Right forelimb (tissue), 1 donor: ENCODE results near the gene PTPRD.

Experiments
- DNase-seq: peaks from one replicate; pipeline ENCODE4 v3.0.0-alpha.2; 2018

The PTPRD gene

DNA sequence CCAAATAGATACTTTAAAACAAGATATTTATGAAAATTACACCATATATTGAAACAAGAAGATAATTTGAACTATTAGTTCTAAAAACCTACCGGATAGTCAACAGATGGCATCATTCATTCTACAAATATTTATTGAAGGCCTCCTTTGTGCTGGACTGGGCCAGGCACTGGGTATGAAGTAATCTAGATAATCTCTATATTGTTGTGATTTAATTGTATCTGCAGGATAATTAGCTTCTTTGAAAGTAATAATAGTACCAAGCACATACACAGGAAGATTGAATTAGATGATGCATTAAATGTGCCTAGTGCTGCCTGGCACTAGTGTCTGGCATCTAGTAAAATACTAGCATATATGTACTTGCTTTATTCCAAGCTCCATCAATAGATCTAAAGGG lies 2078.0 kb downstream of the PTPRD start:
- no peak for DNase-seq

- DNase-seq: no peak
These were observed 2079.1 kb downstream of the PTPRD start for GRCh38 chr9:8533681-8534080.

DNA sequence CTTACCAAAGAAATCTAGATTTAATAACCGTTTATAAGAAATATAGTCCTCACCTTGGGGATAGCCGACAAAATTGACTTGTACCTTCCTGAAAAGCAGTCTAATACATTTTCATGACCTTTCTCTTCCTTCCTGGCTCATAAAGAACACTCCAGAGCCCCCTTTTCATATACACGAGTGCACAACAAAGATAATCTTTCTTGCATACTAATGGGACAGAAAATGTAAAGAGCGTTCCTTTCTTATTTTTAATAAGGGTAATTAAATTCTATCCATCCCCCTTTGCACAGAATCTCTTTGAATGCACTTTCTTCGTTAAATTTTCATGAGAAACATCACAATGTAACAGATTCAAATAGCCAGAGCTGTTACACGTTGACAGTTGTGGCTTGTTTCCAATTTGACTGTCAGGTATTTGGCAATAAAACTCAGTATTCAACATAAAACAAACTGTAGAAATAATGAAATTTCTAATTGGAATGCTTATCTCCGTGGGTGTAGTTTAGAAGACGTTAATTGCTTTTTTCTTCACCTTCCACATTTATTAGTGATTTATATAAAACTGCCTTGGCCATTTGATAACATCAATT lies 2080.9 kb downstream of the PTPRD start:
- DNase-seq: no peak

DNA sequence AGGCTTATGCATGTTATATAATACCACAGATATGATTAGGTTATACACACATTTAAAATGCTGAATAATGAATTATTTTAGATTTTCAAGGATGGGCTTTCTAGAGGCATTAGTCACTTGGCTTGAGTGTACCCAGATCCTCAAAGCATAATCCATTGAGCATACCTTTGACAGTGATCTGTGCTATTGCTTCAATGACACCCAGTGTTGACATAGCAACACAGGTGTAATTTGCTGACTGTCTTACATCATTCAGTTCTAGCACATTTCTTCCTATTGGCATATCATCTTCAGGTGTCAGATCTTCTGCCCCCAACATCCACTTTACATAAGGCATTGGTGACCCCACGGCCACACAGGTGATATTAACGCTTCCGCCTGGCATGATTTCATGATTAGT lies 2091.7 kb downstream of the PTPRD start:
- no peak for DNase-seq

- no peak for DNase-seq
These were observed 2097.1 kb downstream of the PTPRD start for GRCh38 chr9:8515748-8516147.

DNA sequence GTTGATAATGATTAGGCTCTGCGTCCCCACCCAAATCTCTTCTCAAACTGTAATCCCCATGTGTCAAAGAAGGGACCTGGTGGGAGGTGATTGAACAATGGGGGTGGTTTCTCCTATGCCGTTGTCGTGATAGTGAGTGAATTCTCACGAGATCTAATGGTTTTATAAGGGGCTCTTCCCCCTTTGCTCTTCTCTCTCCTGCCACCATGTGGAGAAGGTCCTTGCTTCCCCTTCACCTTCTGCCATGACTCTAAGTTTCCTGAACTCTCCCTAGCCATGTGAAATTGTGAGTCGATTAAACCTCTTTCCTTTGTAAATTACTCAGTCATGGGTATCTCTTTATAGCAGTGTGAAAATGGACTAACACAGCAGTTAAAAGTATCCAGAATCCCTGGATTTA lies 2098.0 kb downstream of the PTPRD start:
- DNase-seq: no peak

DNA sequence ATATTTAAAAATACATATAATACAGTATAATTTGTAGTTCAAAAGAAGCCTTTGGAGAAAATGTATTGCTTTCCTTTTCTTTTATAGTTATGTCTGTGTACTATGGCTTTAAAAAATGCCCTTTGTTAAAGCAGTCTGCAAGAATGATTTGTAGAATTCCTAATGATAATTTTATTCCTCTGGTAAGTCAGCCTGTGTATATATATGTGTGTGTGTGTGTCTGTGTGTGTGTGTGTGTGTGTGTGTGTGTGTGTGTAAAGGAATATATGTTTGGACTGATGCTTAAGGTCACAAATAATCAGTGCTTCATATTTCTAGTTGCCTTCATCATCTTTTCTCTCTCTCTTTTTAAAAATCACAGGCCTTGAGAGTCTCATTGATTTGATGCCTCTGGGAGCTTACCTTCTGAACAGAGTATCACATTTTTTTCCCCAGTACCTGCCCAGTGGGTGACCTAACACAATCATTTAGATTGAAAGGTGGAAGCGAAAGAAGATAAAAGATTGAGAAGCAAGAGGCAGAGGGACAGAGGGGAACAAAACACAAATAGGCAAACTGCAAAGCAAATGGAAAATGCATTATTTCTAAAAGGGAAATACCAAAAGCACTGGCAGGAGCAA lies 2104.0 kb downstream of the PTPRD start:
- no peak for DNase-seq

DNA sequence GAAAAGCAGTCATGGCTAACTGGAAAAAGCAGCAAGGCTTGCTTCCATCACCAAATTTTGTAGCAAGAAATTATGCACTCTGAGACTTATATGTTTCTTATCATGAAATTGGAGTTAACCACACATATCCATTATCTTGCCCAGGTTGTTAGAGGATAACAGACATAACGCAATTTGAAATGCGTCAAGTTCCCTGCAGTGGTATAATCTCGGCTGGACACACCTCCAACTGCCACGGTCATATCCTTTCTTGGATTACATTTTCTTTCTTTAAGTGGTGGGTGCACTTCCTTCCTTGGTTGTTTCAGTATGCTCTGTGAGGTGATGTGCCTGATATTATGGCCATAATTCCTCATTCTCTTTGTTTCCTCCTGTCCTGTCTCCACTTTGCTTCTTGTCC lies 2118.2 kb downstream of the PTPRD start:
- DNase-seq: no peak

DNA sequence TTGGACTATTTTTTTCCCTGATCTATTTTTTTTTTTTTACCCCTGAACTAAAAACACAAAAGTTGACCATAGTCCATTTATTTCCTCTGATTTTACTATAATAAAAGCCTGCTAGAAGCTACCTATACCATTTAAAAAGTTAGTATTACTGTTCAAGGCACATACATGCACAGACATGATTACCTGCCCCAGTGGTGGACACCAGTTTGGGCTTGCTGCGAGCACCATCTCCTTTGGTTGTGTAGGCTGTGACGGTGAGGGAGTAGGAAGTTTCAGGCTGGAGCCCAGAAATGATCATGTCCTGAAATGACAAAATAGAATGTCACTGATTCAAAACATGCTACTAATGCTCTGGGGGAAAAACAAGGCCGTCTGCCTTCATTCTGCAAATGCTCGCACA lies 2120.1 kb downstream of the PTPRD start:
- no peak for DNase-seq

DNA sequence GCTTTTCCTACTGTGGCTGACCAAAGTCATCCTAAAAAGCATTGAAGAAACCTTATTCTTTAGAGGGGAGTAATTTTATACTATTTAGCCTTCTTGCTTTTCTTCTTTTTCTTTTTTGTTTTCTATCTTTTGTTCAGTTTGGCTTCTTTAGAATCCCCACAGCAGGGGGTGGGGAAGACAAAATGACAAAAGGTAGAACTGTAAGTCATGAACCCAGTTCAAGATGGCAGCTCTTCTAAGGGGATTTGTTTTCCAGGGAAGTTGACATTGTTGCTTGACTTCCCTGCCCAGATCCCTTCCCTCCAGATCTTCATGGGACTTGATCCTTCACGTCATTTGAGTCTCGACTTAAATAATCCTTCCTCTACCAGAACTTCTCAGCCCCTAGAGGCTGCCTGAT lies 2120.8 kb downstream of the PTPRD start:
- DNase-seq: no peak

GRCh38 chr9:8491563-8491962 lies 2121.2 kb downstream of the PTPRD start:
- DNase-seq: no peak

- no peak for DNase-seq
These were observed 2123.0 kb downstream of the PTPRD start for GRCh38 chr9:8489835-8490234.

GRCh38 chr9:8486095-8486494 lies 2126.7 kb downstream of the PTPRD start:
- DNase-seq: no peak

GRCh38 chr9:8484597-8485191 lies 2128.1 kb downstream of the PTPRD start:
- DNase-seq: no peak

DNA sequence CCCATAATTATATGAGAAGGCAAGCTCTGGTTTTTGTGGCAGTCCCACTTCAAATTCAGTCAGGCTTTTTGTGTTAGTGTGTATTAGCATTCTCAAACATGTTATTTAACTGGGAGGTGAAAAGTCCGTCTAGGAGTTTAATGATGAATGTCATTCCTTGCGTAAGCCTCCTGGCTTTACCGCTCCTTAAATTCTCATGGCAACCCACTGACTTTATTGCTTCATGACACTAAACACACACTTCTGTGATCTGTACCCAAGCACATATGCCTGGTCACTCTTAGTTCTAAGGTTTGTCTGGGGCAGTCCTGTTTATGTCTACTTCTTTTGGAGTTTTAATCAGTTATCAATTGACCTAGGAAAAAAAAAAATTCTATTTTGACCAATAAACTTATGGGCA lies 2135.4 kb downstream of the PTPRD start:
- no peak for DNase-seq

DNA sequence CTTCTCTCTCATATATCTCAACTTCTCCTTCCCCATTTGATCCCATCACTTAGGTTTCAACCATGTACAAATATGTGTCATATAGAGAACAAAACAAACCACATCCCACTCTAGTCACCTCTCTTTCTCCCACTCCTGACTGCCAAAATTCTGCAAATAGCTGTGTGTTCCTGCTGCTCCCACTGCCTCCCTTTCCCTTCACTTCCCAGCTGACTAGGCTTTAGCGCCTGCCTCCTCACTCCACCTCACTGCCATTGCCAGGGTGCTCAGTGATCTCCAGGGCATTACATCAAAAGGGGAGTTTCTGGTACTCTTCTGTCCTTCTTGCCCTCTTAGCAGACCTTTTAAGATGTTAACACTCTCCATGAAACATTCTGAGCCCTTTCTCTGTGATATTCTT lies 2137.9 kb downstream of the PTPRD start:
- DNase-seq: no peak

DNA sequence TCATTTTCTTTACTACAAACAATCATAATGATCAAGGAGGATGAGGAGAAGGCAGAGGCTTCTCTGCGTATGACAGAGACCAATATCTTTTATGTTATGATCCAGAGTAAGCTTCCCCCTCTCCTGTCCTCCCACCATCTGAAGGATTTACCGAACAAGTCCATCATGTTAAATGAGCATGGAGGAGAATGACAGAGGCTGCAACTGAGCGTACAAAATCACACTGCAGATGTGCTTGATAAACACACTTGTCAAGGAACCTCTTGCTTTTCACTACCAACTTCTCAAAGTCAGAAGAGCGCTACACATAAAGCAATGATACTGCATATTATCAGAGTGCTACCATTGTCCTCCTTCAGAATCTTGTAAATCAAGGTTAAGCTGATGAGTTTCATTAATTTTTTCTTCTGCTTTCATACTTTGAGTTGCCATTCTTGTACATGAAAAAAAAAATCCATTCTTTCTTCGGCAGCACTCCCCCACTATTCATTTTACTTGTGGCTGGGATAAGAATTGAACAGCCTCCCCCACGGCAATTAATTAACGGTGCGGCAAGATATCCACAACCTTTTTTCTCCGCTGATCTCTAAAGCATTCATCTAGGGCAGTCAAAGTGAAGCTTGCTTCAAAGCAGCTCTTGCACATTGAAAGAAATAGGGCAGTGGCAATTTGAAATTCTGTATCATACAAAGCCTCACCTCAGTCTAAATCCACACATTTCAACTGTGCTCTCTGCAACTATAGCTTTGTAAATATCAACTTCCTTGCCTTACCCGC lies 2139.4 kb downstream of the PTPRD start:
- DNase-seq: no peak

DNA sequence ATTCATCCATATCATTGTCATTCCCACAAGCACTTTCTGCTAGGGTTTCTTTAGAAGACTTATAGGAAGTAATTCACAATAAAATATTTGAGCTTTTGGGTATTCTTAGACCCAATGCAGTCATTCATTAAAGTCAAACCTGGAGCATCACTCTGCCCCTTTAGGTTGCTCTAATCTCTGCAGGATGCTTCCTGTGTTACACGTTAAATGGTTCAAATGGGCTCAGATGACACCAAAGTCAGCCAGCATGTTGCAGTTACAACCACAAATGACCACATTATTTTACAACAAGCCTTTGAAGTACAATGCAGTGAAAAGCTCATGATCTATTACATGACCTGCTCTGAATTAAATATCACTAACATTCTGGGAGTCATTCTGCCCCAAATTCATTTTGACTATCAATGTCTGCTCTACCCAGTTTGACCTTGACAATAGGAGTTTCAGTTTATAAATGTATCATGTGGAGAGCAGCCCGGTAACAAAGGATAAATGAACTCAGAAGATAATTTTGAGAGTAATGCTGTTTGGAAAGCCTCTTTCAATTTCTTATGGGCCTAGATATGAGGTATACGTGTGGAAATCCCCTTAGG lies 2144.7 kb downstream of the PTPRD start:
- no peak for DNase-seq

GRCh38 chr9:8457816-8458215 lies 2155.0 kb downstream of the PTPRD start:
- no peak for DNase-seq

GRCh38 chr9:8457055-8457454 lies 2155.7 kb downstream of the PTPRD start:
- no peak for DNase-seq

GRCh38 chr9:8456344-8456743 lies 2156.5 kb downstream of the PTPRD start:
- no peak for DNase-seq

DNA sequence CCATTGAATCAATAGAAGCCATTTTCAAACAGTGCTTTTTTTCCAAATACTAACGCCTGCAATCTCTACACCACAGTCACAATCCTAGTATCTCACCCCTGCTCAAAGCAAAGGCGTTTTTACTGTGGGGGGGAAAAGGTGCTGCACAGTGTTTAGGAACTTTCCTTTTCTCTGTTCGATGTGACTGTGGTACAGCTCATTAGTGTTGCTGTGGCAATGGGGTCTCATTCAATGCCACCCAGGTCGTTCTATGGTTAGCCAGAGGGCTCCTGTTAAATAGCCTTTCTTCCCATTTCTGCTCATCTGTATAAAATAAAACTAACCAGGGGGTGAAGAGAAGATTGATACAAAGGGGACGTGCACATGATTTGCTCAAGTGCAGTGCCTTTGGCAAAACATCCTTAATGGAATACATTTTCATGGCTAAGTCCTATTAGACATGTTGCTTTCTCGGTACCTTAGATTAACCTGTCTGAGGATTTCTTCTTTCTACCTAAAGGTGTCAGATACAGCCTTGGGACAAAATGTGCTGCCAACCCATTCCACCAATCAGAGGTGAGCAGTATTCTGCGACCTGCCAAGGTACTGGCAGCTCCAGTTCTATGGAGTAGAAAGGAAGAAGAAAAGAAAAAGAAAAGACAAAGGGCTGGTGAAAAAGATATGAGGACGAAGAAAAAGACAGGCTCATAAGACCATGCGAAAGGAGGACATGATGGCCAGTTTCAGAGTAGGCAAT lies 2161.8 kb downstream of the PTPRD start:
- no peak for DNase-seq

- DNase-seq: no peak
These were observed 2164.6 kb downstream of the PTPRD start for GRCh38 chr9:8448226-8448625.
